ENCODE measurements around the gene GAA. TPM values are rescaled to one million over a fixed set of nuclear protein-coding genes. Genes with fewer than 3 reads are reported as not detected.

Gene GAA
- 91.6 TPM for total RNA-seq

- TF ChIP-seq CTCF (IDR thresholded peaks at IDR 0.05) = peak; percentile 41 to 95 (median 66)
- H3K36me3 ChIP-seq = no peaks in the 10 kb centered on the region
- H3K27ac ChIP-seq = peak within 1 kb of the TSS; percentile 81 to 93
- peaks cover 3 to 7% of the 10 kb centered on the region in 2 donors for H3K4me1 ChIP-seq
- peak within 1 kb of the TSS; percentile 80 to 98 for H3K4me3 ChIP-seq
- no peaks in the 10 kb centered on the region for H3K27me3 ChIP-seq
- peak; percentile 24 to 89 for DNase-seq (ENCODE audit: low spot score in 2 of 2)
- H3K9me3 ChIP-seq = no peaks in the 10 kb centered on the region
- intact Hi-C loops (cut with DNase I) = loop anchor here (1.0 to 5.0 kb wide), 4 partner anchors 46 to 264 kb away; partner anchors contain the start of genes CBX4, CCDC40, EIF4A3 and RNF213
Observed at GRCh38 chr17:80101011-80101945, at the start of gene GAA. GAA (plus strand) TSS chr17:80101581; CDS start chr17:80104587, 3,006 bp downstream.

DNA sequence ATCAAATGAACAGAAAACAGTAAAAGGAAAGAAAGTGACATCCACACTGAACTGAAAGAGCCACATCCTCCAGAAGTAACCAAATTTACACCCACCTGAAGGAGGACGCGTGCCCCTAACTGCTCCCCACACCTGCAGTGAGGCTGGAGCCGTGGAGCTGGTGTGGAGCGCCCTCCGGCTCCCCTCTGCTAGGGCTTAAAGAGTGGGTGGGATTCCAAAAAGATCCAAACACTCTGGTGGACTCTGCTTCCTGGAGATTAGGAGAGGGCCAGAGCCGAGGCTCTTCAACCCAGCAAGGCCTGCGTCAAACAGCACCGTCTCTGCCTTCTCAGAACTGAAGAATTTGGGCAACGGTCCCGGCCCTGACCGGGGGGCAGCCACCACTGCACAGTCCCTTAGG is 49.7 kb upstream of the GAA start:
- Histone ChIP-seq H3K4me3 (no peak overlapping the region), H3K9me3 (no peaks in the 10 kb centered on the region), H3K36me3 (peaks cover 0 to 6% of the 10 kb centered on the region in 2 donors), H3K27me3 (no peaks in the 10 kb centered on the region), H3K27ac (no peak overlapping the region), H3K4me1 (no peaks in the 10 kb centered on the region)
- no peak for DNase-seq (ENCODE audit: low spot score in 2 of 2)
- intact Hi-C loops (cut with DNase I) = no loop called here
- no peak for TF ChIP-seq CTCF (IDR thresholded peaks at IDR 0.05)

DNA sequence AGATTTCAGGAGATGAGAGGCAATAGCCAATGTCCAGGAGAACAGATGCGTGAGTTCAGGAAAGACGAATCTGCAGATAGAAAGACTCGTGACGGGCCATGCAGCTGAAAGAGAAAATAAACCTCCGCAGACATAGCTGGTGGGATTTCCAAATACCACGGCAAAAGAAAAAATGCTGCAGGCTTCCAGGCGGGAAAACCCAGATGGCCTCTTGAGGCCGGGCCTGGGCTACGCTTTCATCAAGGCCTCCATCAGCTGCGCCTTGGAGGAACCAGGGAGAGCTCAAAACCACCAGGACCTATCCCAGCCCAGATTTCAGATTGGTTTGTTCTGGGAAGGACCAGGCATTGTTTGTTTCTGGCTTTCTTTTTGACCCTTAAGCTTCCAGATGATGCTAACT is 48.3 kb upstream of the GAA start:
- peaks cover 0 to 6% of the 10 kb centered on the region in 2 donors for H3K36me3 ChIP-seq
- no peak for DNase-seq (ENCODE audit: low spot score in 2 of 2)
- H3K27ac ChIP-seq = no peak overlapping the region
- H3K27me3 ChIP-seq = no peaks in the 10 kb centered on the region
- no peaks in the 10 kb centered on the region for H3K9me3 ChIP-seq
- TF ChIP-seq CTCF (IDR thresholded peaks at IDR 0.05) = no peak
- intact Hi-C loops (cut with DNase I) = no loop called here
- no peaks in the 10 kb centered on the region for H3K4me1 ChIP-seq
- no peak overlapping the region for H3K4me3 ChIP-seq

GRCh38 chr17:80055597-80055996 is 45.8 kb upstream of the GAA start:
- Histone ChIP-seq H3K4me1 (no peaks in the 10 kb centered on the region), H3K27ac (no peak overlapping the region), H3K4me3 (no peak overlapping the region), H3K9me3 (no peaks in the 10 kb centered on the region), H3K36me3 (no peaks in the 10 kb centered on the region), H3K27me3 (no peaks in the 10 kb centered on the region)
- intact Hi-C loops (cut with DNase I) = no loop called here
- DNase-seq (ENCODE audit: low spot score in 2 of 2) = no peak
- TF ChIP-seq CTCF (IDR thresholded peaks at IDR 0.05) = no peak

- Histone ChIP-seq H3K9me3 (no peaks in the 10 kb centered on the region), H3K27me3 (no peaks in the 10 kb centered on the region), H3K4me3 (no peak overlapping the region), H3K36me3 (no peaks in the 10 kb centered on the region), H3K4me1 (peaks cover 0 to 2% of the 10 kb centered on the region in 2 donors), H3K27ac (no peak overlapping the region)
- DNase-seq (ENCODE audit: low spot score in 2 of 2) = no peak
- intact Hi-C loops (cut with DNase I) = no loop called here
- no peak for TF ChIP-seq CTCF (IDR thresholded peaks at IDR 0.05)
Observed at GRCh38 chr17:80058311-80058955, 42.9 kb upstream of the GAA start.
